ENCODE results near the gene NETO1.

NETO1 gene

GRCh38 chr18:72727038-72727655 is 140.6 kb downstream of the NETO1 start:
- no peak for DNase-seq

GRCh38 chr18:72726201-72726600 is 141.6 kb downstream of the NETO1 start:
- no peak for DNase-seq

DNA sequence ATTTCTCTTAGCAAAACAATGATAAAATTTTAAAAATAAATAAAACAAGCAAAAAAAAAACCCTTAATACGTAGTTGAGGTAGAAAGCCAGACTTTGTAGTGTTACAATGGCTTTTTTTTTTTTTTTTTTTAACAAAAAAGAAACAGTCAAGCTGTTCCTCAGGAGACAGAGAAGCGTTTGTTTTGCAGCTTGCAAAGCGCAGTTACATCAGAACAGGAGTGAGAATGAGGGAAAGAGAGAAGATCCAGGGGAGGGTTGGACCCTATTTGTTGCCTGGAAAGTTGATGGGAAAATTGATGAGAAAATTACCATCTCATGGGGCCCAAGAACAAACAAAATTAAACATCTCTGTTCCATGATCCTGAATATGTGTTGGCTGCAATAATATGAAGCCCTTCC is 146.5 kb downstream of the NETO1 start:
- DNase-seq, result no peak

DNA sequence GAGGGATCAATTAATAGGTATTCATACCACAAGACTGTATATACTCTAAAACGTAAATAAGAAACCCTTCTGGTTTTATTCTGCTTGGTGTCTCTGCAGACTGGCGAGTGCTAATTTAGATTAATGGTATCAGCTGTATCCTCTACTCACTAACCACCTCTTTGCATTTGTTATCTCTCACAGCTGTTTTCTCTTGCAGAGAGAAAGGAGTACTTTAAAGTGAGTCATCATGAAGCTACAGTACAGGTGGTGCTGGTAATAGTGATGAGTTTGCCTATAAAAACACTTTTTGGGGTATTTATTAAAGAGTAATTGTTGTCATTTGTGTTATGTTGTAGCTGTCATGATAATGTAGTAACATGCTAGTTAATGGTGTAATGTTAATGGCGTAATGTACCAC is 147.7 kb downstream of the NETO1 start:
- DNase-seq, result no peak

DNA sequence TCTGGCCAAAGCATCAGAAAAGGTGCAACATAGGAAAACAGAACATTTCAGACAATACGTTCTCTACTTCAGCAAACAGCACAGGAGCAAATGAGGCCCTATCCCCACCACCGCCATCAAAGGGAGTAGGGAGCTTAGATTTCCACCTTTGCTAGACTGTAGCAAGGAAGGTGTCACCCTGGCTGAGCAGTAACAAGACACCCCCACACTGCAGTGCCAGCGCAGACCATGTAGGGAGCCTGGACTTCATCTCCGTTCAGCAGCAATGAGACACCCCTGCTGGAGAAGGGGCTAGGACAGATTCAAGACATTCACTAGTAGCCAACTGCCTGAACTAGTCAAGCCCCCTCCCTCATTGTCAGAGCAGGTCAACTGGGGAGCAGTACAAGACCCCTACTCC is 163.6 kb downstream of the NETO1 start:
- no peak for DNase-seq

- no peak for DNase-seq
These were observed 166.7 kb downstream of the NETO1 start for GRCh38 chr18:72700961-72701710.

DNA sequence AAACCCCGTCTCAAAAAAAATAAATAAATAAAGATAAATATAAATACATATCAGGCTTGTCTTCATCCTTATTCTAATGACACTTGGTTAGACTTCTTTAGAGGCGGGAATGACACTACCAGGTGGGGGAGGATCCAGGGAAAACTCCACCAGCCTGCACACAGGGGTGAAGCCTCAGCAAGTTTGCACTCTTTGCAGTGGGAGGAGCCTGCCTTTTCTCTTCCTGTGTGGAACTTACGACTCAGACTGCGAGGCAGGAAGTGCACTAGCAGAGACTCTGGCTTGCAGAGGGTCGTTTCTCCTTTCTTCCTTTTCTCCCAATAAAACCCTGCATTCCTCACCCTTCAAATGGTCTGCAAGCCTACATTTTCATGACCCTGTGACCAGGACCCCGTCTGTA is 170.1 kb downstream of the NETO1 start:
- no peak for DNase-seq

GRCh38 chr18:72692595-72692994 is 175.2 kb downstream of the NETO1 start:
- no peak for DNase-seq
